GM19099 (cell line): ENCODE results near the gene KRT82.

Experiments
- POLR2A ChIP-seq: IDR thresholded peaks from 3 replicates; pipeline ENCODE4 v1.6.1; 2011; ENCODE audit warnings: low read depth; ENCODE audit not compliant: insufficient read length; ENCODE audit errors: extremely low read depth

KRT82 gene

GRCh38 chr12:52347551-52348510, 58.3 kb downstream of the KRT82 start:
- no peak for TF ChIP-seq POLR2A

GRCh38 chr12:52347016-52347415, 59.1 kb downstream of the KRT82 start:
- no peak for TF ChIP-seq POLR2A

- no peak for TF ChIP-seq POLR2A
Measured at GRCh38 chr12:52346593-52346992, 59.5 kb downstream of the KRT82 start.

- no peak for TF ChIP-seq POLR2A
Measured at GRCh38 chr12:52344111-52344510, 62.0 kb downstream of the KRT82 start.
